ENCODE data around the gene CD40LG.

DNA sequence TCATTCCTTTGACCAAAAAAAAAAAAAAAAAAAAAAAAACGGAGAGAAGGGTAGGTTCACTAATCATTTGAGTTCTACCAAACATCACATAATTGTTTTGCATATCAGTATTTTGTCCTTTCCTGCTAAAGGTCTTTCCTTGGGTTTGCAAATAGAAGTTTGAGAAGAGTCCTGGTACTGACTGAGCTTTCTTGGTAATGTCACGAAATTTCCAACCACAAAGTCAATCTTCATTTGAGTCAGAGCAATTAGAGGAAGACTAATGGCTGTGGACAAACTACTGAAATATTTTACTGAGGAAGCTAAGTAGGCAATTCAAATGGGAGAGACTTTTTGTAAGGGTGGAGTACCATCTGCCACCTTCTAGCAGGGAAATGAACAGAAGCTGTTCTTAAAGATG is 21.7 kb upstream of the CD40LG start:
- TF ChIP-seq, protein P1, sequence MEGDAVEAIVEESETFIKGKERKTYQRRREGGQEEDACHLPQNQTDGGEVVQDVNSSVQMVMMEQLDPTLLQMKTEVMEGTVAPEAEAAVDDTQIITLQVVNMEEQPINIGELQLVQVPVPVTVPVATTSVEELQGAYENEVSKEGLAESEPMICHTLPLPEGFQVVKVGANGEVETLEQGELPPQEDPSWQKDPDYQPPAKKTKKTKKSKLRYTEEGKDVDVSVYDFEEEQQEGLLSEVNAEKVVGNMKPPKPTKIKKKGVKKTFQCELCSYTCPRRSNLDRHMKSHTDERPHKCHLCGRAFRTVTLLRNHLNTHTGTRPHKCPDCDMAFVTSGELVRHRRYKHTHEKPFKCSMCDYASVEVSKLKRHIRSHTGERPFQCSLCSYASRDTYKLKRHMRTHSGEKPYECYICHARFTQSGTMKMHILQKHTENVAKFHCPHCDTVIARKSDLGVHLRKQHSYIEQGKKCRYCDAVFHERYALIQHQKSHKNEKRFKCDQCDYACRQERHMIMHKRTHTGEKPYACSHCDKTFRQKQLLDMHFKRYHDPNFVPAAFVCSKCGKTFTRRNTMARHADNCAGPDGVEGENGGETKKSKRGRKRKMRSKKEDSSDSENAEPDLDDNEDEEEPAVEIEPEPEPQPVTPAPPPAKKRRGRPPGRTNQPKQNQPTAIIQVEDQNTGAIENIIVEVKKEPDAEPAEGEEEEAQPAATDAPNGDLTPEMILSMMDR (IDR thresholded peaks at IDR 0.05): no peak
- TF ChIP-seq POLR2A (IDR thresholded peaks at IDR 0.05): no peak

Measured in gastroesophageal sphincter (tissue), 3 donors.